Endometrium (tissue), 2 donors: ENCODE results near the gene AMACR.

Experiments
- FAIRE-seq: peaks from 2 replicates; lab custom pipeline; 2012; peaks lifted over from hg19 to GRCh38; lab: Jason Lieb, UNC
- donor health status: control.
- donor health status: control.

The AMACR gene

GRCh38 chr5:34007201-34007620 is 639 bp downstream of the AMACR start:
- no peak for FAIRE-seq

DNA sequence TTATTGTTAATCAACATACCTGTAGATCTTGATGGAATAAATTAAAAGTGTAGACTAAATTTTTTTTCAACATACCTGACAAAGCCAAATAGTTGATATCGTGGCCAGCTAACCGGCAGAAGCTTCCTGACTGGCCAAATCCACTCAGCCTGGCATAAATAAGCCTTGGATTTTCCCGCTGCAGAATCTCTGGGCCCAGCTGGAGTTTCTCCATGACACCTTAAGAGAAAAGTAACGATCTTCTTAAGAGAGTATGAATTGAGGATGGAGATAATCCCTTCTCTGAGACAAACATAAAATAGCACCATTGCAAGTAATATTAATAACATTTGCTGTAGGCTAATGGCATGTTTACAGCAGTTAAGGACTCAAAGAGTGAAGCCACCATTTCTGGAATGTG is 2.2 kb downstream of the AMACR start:
- FAIRE-seq = no peak

DNA sequence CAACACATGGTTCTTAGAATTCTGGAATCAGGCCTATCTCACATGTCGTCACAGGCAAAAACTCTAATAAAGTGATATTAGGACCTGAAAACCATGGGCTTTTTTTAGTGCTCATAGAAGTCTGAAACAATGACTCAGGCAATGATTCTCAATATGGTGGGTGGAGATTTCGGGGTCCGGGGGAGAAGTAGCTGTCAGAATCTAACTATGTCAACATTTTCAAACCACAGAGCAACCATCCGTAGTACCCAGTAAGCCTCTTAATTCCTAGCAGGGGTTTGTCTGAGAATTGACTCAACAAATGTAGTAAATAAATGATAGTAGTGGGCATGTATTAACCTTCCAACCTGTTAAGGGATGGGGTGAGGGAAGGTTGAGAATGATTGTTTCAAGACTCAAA is 2.6 kb downstream of the AMACR start:
- no peak for FAIRE-seq

GRCh38 chr5:34003941-34004340 is 3.9 kb downstream of the AMACR start:
- no peak for FAIRE-seq

- FAIRE-seq = no peak
These were observed 5.1 kb downstream of the AMACR start for GRCh38 chr5:34002629-34003328.

- no peak for FAIRE-seq
These were observed 6.5 kb downstream of the AMACR start for GRCh38 chr5:34001241-34001841.

DNA sequence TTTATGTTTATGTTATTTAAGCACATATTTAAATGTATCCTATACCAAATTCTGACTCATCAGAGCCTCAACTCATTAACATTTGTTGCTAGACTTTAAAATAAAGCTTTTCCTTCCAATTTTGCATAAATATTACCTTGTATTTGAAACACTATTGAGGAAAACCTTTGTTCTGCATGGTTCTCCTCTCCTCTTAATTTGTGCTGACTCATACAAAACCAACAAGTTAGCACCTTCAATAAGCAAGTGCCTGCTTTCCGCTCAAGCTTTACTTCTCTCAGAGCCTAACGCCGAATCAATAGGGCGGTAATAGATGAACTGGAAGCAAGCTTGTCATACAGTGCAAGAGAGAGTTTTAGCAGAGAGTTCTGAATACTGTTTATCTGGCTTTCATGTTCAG is 7.9 kb downstream of the AMACR start:
- no peak for FAIRE-seq

DNA sequence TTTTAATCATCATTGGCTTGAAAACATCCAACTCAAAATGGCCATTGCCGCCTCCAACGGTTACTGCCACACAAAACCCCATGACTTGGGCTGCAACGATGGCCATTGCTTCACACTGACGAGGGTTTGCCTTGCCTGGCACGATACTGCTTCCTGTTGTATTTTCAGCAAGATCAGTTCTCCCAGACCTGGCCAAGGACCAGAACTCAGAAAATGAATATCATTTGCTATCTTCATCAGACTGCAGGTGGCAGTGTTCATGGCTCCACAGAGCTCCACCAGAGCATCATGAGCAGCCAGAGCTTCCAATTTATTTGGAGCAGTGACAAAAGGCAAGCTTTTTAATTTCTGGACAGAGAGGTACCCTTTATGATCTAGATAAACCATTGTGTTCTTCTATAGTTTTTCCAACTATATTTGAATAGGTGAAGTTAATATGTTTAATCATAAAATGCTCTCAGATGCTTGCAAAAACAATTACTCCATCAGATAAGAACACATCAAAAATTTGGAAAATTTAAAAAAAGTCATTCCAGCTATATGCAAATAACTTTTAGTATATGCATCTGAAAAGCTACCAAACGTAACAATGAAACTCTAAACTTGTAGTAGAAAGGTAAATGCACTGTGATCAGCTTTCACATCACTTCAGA is 10.4 kb downstream of the AMACR start:
- no peak for FAIRE-seq

- no peak for FAIRE-seq
These were observed 12.0 kb downstream of the AMACR start for GRCh38 chr5:33995865-33996264.

DNA sequence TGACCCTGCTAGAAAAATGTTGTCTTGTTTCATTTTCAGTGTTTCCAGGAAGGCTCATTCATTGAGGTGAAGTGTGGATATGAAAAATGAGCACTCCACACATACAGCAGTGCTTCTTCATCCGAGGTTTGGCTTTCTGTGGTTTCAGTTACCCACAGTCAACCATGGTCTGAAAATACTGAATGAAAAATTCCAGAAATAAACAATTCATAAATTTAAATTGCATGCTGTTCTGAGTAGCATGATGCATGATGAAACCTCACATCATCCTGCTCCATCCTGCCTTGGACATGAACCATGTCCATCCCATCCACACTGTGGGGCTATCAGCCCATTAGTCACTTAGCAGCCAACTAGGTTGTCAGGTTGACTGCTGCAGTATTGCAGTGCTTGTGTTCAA is 13.0 kb downstream of the AMACR start:
- no peak for FAIRE-seq

GRCh38 chr5:33992864-33993263 is 15.0 kb downstream of the AMACR start:
- no peak for FAIRE-seq

GRCh38 chr5:33985447-33985846 is 22.4 kb downstream of the AMACR start:
- no peak for FAIRE-seq

- no peak for FAIRE-seq
These were observed 23.2 kb downstream of the AMACR start, which contains the start of gene SLC45A2 for GRCh38 chr5:33984671-33985124. Gene SLC45A2, minus strand, starts transcription at chr5:33984693. Its CDS starts 110 bp downstream, at chr5:33984583.

GRCh38 chr5:33984178-33984577 is 23.7 kb downstream of the AMACR start:
- FAIRE-seq = no peak

DNA sequence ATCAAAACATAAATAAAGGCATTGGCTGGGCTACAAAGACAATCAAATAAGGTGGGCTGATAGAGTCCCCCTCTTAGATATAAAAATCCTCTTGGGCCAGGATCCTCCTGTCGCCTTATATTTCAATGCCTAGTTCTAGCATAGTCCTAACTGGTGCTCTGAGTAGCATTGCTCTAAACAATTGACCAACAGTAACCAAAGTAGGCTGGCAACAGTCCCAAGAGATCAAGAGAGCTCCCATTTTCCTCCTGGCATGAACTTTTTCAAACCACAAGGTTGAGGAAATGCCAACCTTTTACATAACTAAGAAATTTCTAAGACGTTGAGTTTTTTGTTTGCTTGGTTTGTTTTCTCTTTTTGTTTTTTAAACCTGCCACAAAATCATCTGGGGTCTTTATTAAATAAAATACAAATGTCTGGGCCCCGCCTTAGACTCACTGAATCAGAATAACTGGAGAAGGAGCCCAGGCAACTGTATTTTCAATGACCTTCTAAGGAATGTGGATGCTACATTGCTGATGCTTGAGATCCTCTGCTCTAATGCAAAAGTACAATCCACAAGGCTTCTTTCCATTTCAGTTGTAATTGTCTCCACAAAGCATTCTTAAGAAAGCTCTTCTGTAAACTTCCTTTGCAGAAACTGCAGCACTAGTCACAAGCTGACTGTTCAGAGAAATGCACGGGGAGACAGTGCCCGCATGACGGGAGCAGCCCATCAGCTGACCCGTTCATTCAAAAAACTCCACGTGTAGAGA is 26.3 kb downstream of the AMACR start:
- no peak for FAIRE-seq

DNA sequence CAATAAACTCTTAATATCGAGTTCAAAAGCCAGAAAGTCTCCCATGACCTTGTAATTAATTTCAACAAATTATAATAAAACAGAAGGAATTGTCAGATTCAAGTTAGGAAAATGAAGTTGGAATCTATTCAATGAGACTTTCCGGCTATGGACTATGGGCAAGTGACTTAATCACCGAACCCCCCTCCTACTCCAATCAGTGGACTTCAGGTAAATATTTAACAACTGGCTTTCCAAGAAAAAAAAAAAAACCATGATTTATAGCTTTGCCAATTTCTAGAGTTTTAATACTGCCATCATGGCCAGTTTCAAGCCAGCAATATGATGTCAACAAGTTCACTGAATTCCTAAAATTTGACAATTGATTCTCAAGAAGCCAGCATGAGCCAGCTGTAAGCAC is 27.8 kb downstream of the AMACR start:
- no peak for FAIRE-seq

GRCh38 chr5:33978306-33978705 is 29.5 kb downstream of the AMACR start:
- FAIRE-seq = no peak

DNA sequence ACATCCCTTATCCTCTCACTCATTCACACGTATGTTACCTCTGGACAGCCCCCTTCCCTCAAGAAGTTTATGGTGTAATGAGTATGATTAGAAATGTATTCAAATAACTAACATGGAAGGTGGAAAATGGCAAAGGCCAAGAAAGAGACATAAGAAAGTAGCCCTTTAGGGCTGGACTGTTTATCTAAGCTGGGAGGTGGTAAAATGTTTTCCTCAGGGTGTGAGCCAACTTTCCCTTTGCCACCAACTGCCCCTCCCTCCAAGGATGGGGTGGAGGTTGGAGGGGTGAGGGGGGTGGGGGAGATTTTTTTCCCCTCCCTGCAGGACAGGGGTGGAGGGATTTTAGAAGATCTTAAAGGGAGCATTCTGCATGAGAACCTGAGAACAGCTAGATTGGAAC is 31.5 kb downstream of the AMACR start:
- no peak for FAIRE-seq

DNA sequence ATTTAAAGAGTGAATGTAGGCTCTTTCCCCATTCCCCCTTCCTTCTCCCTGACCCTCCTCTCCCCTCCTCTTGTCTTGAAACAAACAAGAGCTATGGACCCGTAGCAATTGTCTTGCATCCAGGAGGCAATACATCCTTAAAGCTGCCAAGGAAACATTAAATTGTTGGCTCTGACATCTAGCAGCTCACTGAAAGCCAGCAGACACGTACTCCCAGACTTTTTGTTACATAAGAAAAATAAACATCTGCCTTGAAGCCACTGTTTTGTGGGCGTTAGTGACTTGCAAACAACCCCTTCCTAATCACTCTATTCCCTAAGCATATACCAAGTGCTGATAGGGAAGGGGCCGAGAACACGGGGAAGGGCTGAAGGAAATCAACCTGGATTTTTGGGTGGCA is 32.0 kb downstream of the AMACR start:
- FAIRE-seq = no peak

DNA sequence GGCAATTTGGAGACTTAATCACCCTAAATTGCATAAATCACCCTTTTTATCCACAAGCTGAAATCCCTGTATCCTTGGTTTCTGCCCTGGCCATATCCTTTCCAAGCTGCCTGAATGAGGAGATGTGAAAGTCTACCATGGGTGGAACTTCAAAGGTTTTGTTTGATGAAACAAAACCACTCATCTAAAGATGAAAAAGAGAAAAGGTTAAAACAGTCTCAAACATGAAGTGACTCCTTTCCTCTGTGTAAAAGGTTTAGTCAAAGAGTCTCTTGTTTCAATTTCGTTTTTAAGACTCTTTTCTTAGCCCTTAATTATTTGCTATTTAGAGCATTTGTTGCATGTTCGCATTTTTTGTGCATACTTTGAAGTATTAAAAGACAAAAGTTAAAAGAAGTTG is 34.6 kb downstream of the AMACR start:
- FAIRE-seq = no peak

DNA sequence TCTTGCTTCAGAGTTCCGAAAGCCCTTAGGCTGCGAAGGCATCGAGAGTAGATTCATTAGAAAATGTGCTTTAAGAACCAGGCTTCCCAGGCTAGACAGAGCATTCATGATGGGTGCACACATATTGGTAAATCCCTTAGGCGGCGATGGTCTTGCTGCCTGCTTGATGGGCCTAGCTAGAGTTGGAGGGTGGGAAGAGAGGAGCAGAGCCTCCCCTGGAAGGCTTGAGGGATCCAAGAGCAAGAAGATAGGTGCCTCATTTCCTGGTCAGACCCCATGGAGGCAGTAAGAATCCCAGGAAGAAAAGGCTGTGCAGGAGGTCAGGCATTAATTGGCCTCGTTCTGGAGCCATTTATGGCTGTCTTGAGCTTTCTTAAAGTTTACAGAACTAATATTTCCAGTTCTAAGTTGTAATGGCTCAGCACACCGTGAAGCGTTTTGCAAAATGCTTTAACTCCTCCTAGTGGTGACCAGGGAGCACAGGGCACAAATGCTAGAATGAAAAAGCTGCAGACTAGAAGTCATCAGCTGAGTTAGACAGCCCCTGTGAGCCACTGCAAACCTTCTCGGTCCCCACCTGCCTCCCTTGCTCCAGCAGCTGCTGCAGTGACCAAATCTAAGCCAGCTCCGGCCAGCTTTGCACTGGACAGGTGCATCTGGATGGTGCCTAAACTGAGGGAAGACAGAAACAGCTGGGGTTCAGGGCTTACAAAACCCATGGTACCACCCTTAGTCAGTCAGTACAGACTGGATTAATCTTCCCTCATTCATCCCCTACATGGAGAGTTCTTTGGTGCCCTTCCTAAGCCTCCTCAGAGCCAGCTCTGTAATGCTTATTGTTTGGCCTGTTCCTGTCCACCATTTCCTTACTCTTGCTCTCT is 38.0 kb downstream of the AMACR start:
- FAIRE-seq = no peak
